ENCODE results near the gene CAPN2. TPM values are rescaled to one million over a fixed set of nuclear protein-coding genes. Genes with fewer than 3 reads are reported as not detected.

CAPN2 gene
- total RNA-seq, 1 donor from 2014 or later: 98.6 TPM

GRCh38 chr1:223770621-223771315 lies 58.4 kb downstream of the CAPN2 start:
- peak overlapping the region; percentile 73 for H3K27ac Mint-ChIP-seq (ENCODE audit: unreplicated experiment)

GRCh38 chr1:223771469-223771813 lies 59.1 kb downstream of the CAPN2 start:
- Mint-ChIP-seq H3K27me3 (ENCODE audit: low read depth) (no peaks in the 10 kb centered on the region), H3K9me3 (no peaks in the 10 kb centered on the region), H3K27ac (ENCODE audit: unreplicated experiment) (peak overlapping the region; percentile 73), H3K4me1 (peaks cover 22% of the 10 kb centered on the region), H3K36me3 (ENCODE audit: low read depth) (peaks cover 37% of the 10 kb centered on the region), H3K4me3 (no peak overlapping the region)
- no peak for TF ChIP-seq CTCF (conservative IDR thresholded peaks at IDR 0.05)
- DNase-seq (ENCODE audit: low read depth, low spot score): no peak

More at GRCh38 chr1:223770621-223771315, 58.4 kb downstream of the CAPN2 start:
- no peak for DNase-seq (ENCODE audit: low read depth, low spot score)
- H3K27me3 Mint-ChIP-seq (ENCODE audit: low read depth): no peaks in the 10 kb centered on the region
- H3K4me1 Mint-ChIP-seq: peaks cover 28% of the 10 kb centered on the region
- TF ChIP-seq CTCF (conservative IDR thresholded peaks at IDR 0.05): no peak
- no peak overlapping the region for H3K4me3 Mint-ChIP-seq
- peaks cover 39% of the 10 kb centered on the region for H3K36me3 Mint-ChIP-seq (ENCODE audit: low read depth)
- no peaks in the 10 kb centered on the region for H3K9me3 Mint-ChIP-seq

GRCh38 chr1:223771814-223772770 lies 59.8 kb downstream of the CAPN2 start:
- no peak for DNase-seq (ENCODE audit: low read depth, low spot score)
- no peak for TF ChIP-seq CTCF (conservative IDR thresholded peaks at IDR 0.05)
- Mint-ChIP-seq H3K4me3 (peak overlapping the region; percentile 24), H3K4me1 (peaks cover 22% of the 10 kb centered on the region), H3K27ac (ENCODE audit: unreplicated experiment) (peak overlapping the region; percentile 19), H3K36me3 (ENCODE audit: low read depth) (peaks cover 36% of the 10 kb centered on the region), H3K9me3 (no peaks in the 10 kb centered on the region), H3K27me3 (ENCODE audit: low read depth) (no peaks in the 10 kb centered on the region)

- Mint-ChIP-seq H3K36me3 (ENCODE audit: low read depth) (peaks cover 41% of the 10 kb centered on the region), H3K4me1 (peaks cover 22% of the 10 kb centered on the region), H3K4me3 (no peak overlapping the region), H3K27me3 (ENCODE audit: low read depth) (no peaks in the 10 kb centered on the region), H3K27ac (ENCODE audit: unreplicated experiment) (no peak overlapping the region), H3K9me3 (no peaks in the 10 kb centered on the region)
- no peak for TF ChIP-seq CTCF (conservative IDR thresholded peaks at IDR 0.05)
- no peak for DNase-seq (ENCODE audit: low read depth, low spot score)
Measured at GRCh38 chr1:223772771-223773160, 60.4 kb downstream of the CAPN2 start.

GRCh38 chr1:223774134-223774814 lies 61.9 kb downstream of the CAPN2 start:
- Mint-ChIP-seq H3K36me3 (ENCODE audit: low read depth) (peaks cover 39% of the 10 kb centered on the region), H3K27ac (ENCODE audit: unreplicated experiment) (peak overlapping the region; percentile 86), H3K4me3 (peak overlapping the region; percentile 50), H3K4me1 (peaks cover 22% of the 10 kb centered on the region), H3K27me3 (ENCODE audit: low read depth) (no peaks in the 10 kb centered on the region), H3K9me3 (no peaks in the 10 kb centered on the region)
- TF ChIP-seq CTCF (conservative IDR thresholded peaks at IDR 0.05): no peak
- no peak for DNase-seq (ENCODE audit: low read depth, low spot score)
